ENCODE results near the gene NR2E1. TPM values are rescaled to one million over a fixed set of nuclear protein-coding genes. Genes with fewer than 3 reads are reported as not detected.

NR2E1 gene
- total RNA-seq, 1 experiment from 2014 or later: not detected

DNA sequence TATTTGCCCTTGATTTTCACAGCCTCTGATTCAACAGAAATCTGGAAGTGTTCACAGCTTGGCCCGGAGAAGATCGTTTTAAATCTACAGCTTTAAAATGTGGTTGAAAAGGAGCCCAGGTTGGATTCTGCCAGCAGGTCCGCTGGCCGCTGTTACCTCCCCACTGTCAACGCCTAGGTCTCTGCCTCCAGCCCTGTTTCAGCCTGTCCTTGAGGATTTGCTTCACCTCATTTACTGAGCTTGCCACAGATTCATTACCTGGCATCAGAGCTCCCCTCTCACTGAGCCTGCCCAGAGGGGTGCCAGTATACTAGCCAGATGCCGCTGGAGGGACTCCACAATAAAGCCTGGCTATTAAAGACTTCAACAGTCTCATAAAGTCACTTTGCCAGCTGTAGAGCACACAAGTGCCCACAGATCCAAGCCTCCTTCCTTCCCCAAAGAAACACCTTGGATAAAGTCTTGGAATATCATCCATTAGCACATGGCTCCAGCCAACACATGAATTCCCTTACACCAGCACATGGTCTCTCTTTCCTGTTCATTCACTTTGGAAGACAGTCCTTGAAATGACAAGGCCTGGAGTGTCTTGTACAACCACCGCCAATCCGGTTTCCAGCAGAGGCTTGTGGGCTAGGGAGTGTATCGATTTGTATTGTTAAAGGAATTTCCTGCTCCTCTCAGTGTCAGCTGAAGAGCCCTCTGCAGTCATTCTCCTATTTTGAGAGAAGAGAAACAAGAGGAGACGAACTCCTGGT lies 9.5 kb upstream of the NR2E1 start:
- ChIA-PET CTCF (interaction anchor here (0.6 kb wide), 1 partner anchor 105 kb away, joined by 3 read pairs; the partner anchor contains the start of gene SNX3), POLR2A (interaction anchor here (0.6 to 0.7 kb wide), 3 partner anchors 31 to 962 kb away, joined by 3 to 4 read pairs (median 3); no protein-coding TSS in a partner anchor)
- H3K4me3 Mint-ChIP-seq (ENCODE audit: unreplicated experiment): no peak overlapping the region
- TF ChIP-seq, protein P1, sequence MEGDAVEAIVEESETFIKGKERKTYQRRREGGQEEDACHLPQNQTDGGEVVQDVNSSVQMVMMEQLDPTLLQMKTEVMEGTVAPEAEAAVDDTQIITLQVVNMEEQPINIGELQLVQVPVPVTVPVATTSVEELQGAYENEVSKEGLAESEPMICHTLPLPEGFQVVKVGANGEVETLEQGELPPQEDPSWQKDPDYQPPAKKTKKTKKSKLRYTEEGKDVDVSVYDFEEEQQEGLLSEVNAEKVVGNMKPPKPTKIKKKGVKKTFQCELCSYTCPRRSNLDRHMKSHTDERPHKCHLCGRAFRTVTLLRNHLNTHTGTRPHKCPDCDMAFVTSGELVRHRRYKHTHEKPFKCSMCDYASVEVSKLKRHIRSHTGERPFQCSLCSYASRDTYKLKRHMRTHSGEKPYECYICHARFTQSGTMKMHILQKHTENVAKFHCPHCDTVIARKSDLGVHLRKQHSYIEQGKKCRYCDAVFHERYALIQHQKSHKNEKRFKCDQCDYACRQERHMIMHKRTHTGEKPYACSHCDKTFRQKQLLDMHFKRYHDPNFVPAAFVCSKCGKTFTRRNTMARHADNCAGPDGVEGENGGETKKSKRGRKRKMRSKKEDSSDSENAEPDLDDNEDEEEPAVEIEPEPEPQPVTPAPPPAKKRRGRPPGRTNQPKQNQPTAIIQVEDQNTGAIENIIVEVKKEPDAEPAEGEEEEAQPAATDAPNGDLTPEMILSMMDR (IDR thresholded peaks at IDR 0.05; ENCODE audit: unreplicated experiment): no peak
- BruUV-seq (replicated peaks): no TSS peak
- H3K27me3 Mint-ChIP-seq (ENCODE audit: insufficient read depth, unreplicated experiment): peaks cover 50% of the 10 kb centered on the region
- DNase-seq (ENCODE audit: unreplicated experiment): no peak
- H3K9me3 Mint-ChIP-seq (ENCODE audit: unreplicated experiment): no peaks in the 10 kb centered on the region
- no peaks in the 10 kb centered on the region for H3K36me3 Mint-ChIP-seq (ENCODE audit: insufficient read depth, unreplicated experiment)
- intact Hi-C loops (cut with micrococcal nuclease): no loop called here
- H3K4me1 Mint-ChIP-seq (ENCODE audit: insufficient read depth, unreplicated experiment): peaks cover 4% of the 10 kb centered on the region
- H3K27ac Mint-ChIP-seq (ENCODE audit: low read depth, unreplicated experiment): no peak overlapping the region

- H3K27ac Mint-ChIP-seq (ENCODE audit: low read depth, unreplicated experiment): no peak overlapping the region
- no peak overlapping the region for H3K4me3 Mint-ChIP-seq (ENCODE audit: unreplicated experiment)
- no peaks in the 10 kb centered on the region for H3K9me3 Mint-ChIP-seq (ENCODE audit: unreplicated experiment)
- ChIA-PET POLR2A (no interaction called here), CTCF (no interaction called here)
- TF ChIP-seq, protein P1 (IDR thresholded peaks at IDR 0.05; ENCODE audit: unreplicated experiment): no peak
- intact Hi-C loops (cut with micrococcal nuclease): no loop called here
- DNase-seq (ENCODE audit: unreplicated experiment): no peak
- no peaks in the 10 kb centered on the region for H3K36me3 Mint-ChIP-seq (ENCODE audit: insufficient read depth, unreplicated experiment)
- peaks cover 55% of the 10 kb centered on the region for H3K27me3 Mint-ChIP-seq (ENCODE audit: insufficient read depth, unreplicated experiment)
- no TSS peak for BruUV-seq (replicated peaks)
- H3K4me1 Mint-ChIP-seq (ENCODE audit: insufficient read depth, unreplicated experiment): peaks cover 4% of the 10 kb centered on the region
Measured at GRCh38 chr6:108156938-108157233, 8.9 kb upstream of the NR2E1 start.

DNA sequence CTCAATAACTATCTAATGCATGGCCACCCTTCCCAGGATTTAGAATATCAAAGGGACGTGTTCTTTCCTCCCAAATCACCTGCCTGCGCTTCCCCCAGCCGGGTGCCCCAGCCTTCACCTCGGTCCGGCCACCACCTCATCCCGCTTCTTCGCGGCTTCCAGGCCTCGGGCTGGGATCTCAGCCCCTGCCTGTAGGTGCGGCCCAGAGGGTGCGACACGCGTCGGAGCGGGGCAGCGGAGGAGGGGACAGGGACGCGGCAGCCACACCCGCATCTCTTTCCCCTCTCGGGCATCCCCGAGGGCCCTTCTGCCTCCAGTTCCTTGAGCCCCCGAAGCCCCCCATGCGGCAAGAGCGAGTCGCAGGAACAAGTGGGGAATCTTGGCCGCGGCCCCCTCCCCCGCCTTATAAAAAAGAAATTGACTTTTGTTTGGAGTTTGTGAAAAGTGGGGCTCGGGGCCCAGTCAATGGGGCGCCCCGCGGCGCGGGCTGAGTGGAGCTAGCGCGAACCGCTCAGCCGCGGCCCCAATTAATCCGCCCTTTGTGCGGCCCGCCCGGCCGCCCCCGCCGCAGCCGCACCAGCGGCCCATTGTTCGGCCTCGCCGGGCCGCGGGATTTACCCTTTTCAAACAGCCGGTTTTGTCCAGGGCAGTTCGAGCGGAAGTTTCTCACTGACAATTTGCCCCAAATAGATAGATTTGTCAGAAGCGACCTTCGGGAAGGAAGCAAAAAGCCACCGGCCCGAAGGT lies 8.4 kb upstream of the NR2E1 start:
- DNase-seq (ENCODE audit: unreplicated experiment): no peak
- H3K27me3 Mint-ChIP-seq (ENCODE audit: insufficient read depth, unreplicated experiment): peaks cover 60% of the 10 kb centered on the region
- no TSS peak for BruUV-seq (replicated peaks)
- TF ChIP-seq, protein P1 (IDR thresholded peaks at IDR 0.05; ENCODE audit: unreplicated experiment): no peak
- ChIA-PET CTCF (no interaction called here), POLR2A (no interaction called here)
- no peak overlapping the region for H3K27ac Mint-ChIP-seq (ENCODE audit: low read depth, unreplicated experiment)
- intact Hi-C loops (cut with micrococcal nuclease): no loop called here
- H3K36me3 Mint-ChIP-seq (ENCODE audit: insufficient read depth, unreplicated experiment): no peaks in the 10 kb centered on the region
- no peaks in the 10 kb centered on the region for H3K9me3 Mint-ChIP-seq (ENCODE audit: unreplicated experiment)
- H3K4me3 Mint-ChIP-seq (ENCODE audit: unreplicated experiment): peak overlapping the region; percentile 4
- H3K4me1 Mint-ChIP-seq (ENCODE audit: insufficient read depth, unreplicated experiment): peaks cover 4% of the 10 kb centered on the region

DNA sequence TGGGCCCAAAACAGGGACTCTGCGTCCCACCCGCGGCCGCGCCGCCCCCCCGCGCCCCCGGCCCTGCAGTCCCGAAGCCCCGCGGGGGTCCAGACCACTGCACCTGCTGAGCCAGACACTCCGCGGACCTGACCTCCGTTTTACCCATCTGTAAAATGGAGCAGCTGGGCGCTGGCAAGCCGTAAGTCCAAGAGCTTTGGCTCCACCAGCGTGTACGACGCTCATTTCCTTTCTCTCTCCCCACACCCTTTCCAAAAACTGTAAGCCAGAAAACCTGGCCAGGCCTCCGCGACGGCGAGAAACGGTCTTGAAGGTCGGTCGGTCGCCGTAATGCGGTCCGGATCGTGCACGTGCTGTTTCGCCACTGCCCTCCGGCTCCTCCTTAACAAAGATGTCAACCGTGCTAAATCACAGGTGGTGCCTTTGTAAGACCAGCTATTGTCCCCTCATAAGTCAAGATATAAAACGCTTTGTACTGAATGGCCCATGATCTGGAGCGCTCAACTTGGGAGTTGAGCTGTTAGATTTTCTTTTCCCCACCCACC lies 7.8 kb upstream of the NR2E1 start:
- Mint-ChIP-seq H3K27me3 (ENCODE audit: insufficient read depth, unreplicated experiment) (peaks cover 65% of the 10 kb centered on the region), H3K4me1 (ENCODE audit: insufficient read depth, unreplicated experiment) (peaks cover 4% of the 10 kb centered on the region), H3K4me3 (ENCODE audit: unreplicated experiment) (peak overlapping the region; percentile 59), H3K27ac (ENCODE audit: low read depth, unreplicated experiment) (no peak overlapping the region), H3K9me3 (ENCODE audit: unreplicated experiment) (no peaks in the 10 kb centered on the region), H3K36me3 (ENCODE audit: insufficient read depth, unreplicated experiment) (no peaks in the 10 kb centered on the region)
- ChIA-PET CTCF (no interaction called here), POLR2A (no interaction called here)
- BruUV-seq (replicated peaks): no TSS peak
- no peak for DNase-seq (ENCODE audit: unreplicated experiment)
- TF ChIP-seq, protein P1 (IDR thresholded peaks at IDR 0.05; ENCODE audit: unreplicated experiment): no peak
- intact Hi-C loops (cut with micrococcal nuclease): no loop called here

All from MCF 10A (cell line).